HTERT RPE-1 (cell line): Measurements from ENCODE around the gene SPACA4.
"Not testable (repeated sequence)": the region's sequence is repeated elsewhere in the genome, so short reads cannot be mapped to it uniquely, and the experiment has no call there.

Experiments used
- in situ Hi-C: fragments of 300-500 bp; cut with MboI; formaldehyde crosslinking; loops from 4 replicates; pipeline ENCODE4 v1.14.3; 2020; ENCODE audit warnings: low sequenced_read_pairs

SPACA4 gene

GRCh38 chr19:48618278-48618915 is 11.9 kb downstream of the SPACA4 start:
- in situ Hi-C loops, result no loop called here

GRCh38 chr19:48618916-48619691 is 12.6 kb downstream of the SPACA4 start, which contains the start of the genes RPL18 and SPHK2:
TSS of gene RPL18 (minus strand) at chr19:48619178. CDS start at chr19:48619143, 35 bp downstream.
TSS of gene SPHK2 (plus strand) at chr19:48619506. CDS start at chr19:48620515, 1,009 bp downstream.
- in situ Hi-C loops, result no loop called here

GRCh38 chr19:48619692-48620585 is 13.4 kb downstream of the SPACA4 start:
- in situ Hi-C loops, result no loop called here

GRCh38 chr19:48623556-48624066 is 17.1 kb downstream of the SPACA4 start:
- in situ Hi-C loops, result no loop called here

- in situ Hi-C loops, result no loop called here
Observed at GRCh38 chr19:48624067-48624594, 17.6 kb downstream of the SPACA4 start.

GRCh38 chr19:48624791-48625723 is 18.5 kb downstream of the SPACA4 start:
- in situ Hi-C loops, result no loop called here

- in situ Hi-C loops, result no loop called here
Observed at GRCh38 chr19:48625891-48626327, 19.4 kb downstream of the SPACA4 start.

GRCh38 chr19:48627201-48627864 is 20.8 kb downstream of the SPACA4 start:
- in situ Hi-C loops, result no loop called here

- in situ Hi-C loops, result no loop called here
Observed at GRCh38 chr19:48627865-48628314, 21.3 kb downstream of the SPACA4 start.

- in situ Hi-C loops, result no loop called here
Observed at GRCh38 chr19:48628486-48629296, 22.1 kb downstream of the SPACA4 start.

- in situ Hi-C loops, result no loop called here
Observed at GRCh38 chr19:48629297-48629598, 22.7 kb downstream of the SPACA4 start.

- in situ Hi-C loops, result no loop called here
Observed at GRCh38 chr19:48629599-48630295, 23.2 kb downstream of the SPACA4 start.

GRCh38 chr19:48630296-48631063 is 23.9 kb downstream of the SPACA4 start:
- in situ Hi-C loops, result no loop called here

GRCh38 chr19:48631225-48631624 is 24.7 kb downstream of the SPACA4 start:
- in situ Hi-C loops, result no loop called here

- in situ Hi-C loops, result not testable (repeated sequence)
Observed at GRCh38 chr19:48632286-48632685, 25.7 kb downstream of the SPACA4 start.

- in situ Hi-C loops, result no loop called here
Observed at GRCh38 chr19:48632692-48633147, 26.2 kb downstream of the SPACA4 start.
